ENCODE data around the gene DDX56.

The DDX56 gene

GRCh38 chr7:44534087-44534486 lies 39.6 kb downstream of the DDX56 start:
- DNase-seq: no peak

- DNase-seq: no peak
Observed at GRCh38 chr7:44533301-44534055, 40.2 kb downstream of the DDX56 start.

DNA sequence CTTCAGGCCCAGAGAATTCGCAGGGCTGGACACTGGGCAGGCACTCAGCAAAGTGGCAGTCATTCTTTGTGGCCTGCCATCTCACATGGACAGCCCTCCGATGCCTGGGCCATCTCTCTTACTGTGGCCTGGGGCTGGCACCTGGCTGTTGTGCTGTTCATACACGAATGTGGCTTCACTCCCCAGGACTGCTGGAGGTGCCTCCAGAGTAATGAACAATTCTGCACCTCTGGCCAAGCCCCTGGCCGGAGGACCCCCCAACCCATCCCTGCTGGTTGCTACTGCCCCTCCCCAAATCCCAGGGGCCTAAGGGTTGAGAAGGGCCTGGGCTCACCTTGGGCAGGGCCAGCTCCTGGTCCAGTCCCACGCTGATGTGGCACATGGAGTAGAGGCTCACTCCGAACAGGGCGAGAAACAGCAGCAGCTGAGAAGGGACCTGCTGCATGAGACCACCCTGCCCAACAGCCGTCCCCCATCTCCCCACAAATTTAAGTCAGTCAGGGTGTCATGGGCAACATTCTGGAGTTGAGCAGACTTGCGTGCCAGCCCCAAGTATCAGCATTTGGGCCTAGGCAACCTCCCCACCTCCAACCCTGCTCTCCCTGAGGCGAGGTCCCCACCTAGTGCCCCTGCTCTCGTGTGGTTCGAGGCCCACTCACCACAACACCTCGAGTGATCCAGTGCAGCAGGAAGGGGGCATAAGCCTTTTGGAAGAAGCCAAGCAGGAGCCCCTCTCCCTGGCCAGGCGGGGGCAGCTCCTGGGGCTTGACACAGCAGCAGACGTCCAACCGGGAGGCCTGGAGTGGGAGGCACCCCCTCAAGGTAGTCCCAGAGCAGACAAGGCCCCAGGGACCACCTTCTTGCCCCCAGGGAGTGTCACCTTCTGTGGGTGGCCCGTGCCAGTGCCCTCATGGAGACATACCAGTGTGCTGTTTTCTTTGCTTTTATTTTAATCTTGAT lies 42.0 kb downstream of the DDX56 start:
- DNase-seq: no peak

- no peak for DNase-seq
Observed at GRCh38 chr7:44530990-44531389, 42.7 kb downstream of the DDX56 start.

GRCh38 chr7:44524811-44525388 lies 48.8 kb downstream of the DDX56 start:
- no peak for DNase-seq

DNA sequence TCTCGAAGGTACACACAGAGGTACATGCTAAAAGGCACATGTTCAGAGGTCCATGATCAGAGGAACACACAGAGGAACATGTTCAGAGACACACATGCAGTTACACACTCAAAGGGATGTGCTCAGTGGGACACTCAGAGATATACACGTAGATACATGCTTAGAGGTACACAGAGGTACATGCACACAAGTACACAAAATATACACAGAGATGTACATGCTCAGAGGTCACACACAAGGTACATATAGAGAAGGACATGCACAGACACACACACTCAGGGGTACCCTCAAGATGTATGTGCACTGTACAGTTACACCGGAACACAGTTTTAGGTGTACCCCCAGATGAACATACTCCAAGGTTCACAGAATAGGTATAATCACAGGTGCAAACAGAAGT lies 51.4 kb downstream of the DDX56 start:
- no peak for DNase-seq

- no peak for DNase-seq
Observed at GRCh38 chr7:44521347-44522095, 52.2 kb downstream of the DDX56 start.

GRCh38 chr7:44520574-44520973 lies 53.1 kb downstream of the DDX56 start:
- no peak for DNase-seq

DNA sequence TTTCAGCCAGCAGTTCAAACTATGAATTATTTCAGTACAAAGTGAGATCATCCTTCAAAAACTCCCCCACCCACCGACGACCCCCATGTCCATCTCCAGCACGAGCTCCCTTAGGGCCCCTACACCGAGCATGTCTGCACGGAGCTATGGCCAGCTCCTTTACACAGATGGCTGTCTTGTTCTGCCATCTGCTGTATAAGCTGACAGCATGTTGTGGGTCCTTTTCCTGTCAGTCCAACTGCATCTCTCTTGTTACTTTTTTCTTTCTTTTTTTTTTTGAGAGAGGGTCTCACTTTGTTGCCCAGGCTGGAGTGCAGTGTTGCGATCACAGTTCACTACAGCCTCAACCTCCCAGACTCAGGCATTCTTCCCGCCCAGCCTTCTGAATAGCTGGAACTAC lies 54.2 kb downstream of the DDX56 start:
- no peak for DNase-seq

DNA sequence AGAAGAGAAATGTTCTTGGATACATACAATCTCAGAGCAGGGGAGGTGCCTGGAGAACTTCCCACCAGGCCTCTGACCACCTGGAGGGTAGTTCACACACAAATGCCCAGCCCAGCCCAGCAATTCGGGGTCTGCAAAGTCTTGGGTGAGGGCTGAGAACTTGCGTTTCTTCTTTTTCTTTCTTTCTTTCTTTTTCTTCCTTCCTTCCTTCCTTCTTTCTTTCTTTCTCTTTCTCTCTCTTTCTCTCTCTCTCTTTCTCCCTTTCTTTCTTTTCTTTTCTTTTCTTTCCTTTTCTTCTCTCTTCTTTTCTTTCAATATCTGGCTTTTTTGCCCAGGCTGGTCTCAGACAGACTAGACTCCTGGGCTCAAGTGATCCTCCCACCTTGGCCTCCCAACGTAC lies 54.9 kb downstream of the DDX56 start:
- DNase-seq: no peak

DNA sequence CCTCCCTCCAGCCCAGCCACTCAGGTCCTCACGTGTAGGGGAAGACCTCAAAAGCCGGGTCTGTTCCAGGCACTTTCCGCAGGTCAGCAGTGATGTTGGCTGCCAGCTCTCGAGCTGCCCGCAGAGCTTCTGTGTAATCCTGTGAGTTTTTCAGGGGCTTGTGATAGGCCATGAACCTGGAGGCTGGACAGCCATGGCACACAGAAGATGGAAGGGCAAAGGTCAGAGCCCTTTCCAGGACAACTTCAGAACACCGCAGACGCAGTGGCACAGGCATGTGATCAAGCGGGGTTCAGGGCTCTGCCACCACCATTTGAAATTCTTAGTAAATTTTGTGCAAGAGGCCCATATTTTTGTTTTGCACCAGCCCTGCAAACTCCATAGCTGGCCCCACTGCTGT lies 56.5 kb downstream of the DDX56 start:
- DNase-seq: no peak

Measured in T-helper 2 cell (primary cell).